ENCODE data around the gene VIL1.

VIL1 gene

GRCh38 chr2:218406949-218407618 lies 11.8 kb upstream of the VIL1 start:
- peak; percentile 96 for DNase-seq

GRCh38 chr2:218407717-218408116 lies 11.2 kb upstream of the VIL1 start:
- DNase-seq, result peak; percentile 33

GRCh38 chr2:218418321-218418716 lies 604 bp upstream of the VIL1 start:
- no peak for DNase-seq

GRCh38 chr2:218419630-218420216 lies 800 bp downstream of the VIL1 start:
- no peak for DNase-seq

- DNase-seq, result no peak
Measured at GRCh38 chr2:218421027-218421426, 2.1 kb downstream of the VIL1 start.

GRCh38 chr2:218422403-218423086 lies 3.6 kb downstream of the VIL1 start:
- DNase-seq, result peak; percentile 89

- no peak for DNase-seq
Measured at GRCh38 chr2:218423584-218423983, 4.7 kb downstream of the VIL1 start.

GRCh38 chr2:218425531-218425930 lies 6.6 kb downstream of the VIL1 start:
- DNase-seq, result no peak

GRCh38 chr2:218427741-218428140 lies 8.8 kb downstream of the VIL1 start:
- DNase-seq, result no peak

GRCh38 chr2:218428846-218429558 lies 10.1 kb downstream of the VIL1 start:
- no peak for DNase-seq

GRCh38 chr2:218429911-218430692 lies 11.2 kb downstream of the VIL1 start:
- DNase-seq, result peak; percentile 91

GRCh38 chr2:218430721-218431120 lies 11.8 kb downstream of the VIL1 start:
- DNase-seq, result no peak

GRCh38 chr2:218431878-218432277 lies 13.0 kb downstream of the VIL1 start:
- no peak for DNase-seq

GRCh38 chr2:218432676-218433365 lies 13.9 kb downstream of the VIL1 start:
- no peak for DNase-seq

GRCh38 chr2:218434456-218434855 lies 15.5 kb downstream of the VIL1 start:
- no peak for DNase-seq

GRCh38 chr2:218435003-218435982 lies 16.4 kb downstream of the VIL1 start:
- no peak for DNase-seq

GRCh38 chr2:218436992-218437391 lies 18.1 kb downstream of the VIL1 start:
- no peak for DNase-seq

GRCh38 chr2:218437969-218438368 lies 19.0 kb downstream of the VIL1 start:
- no peak for DNase-seq

GRCh38 chr2:218438596-218438995 lies 19.7 kb downstream of the VIL1 start:
- no peak for DNase-seq

- no peak for DNase-seq
Measured at GRCh38 chr2:218444692-218445357, 25.9 kb downstream of the VIL1 start.
